ENCODE results near the gene MEA1.

- no peak for TF ChIP-seq CTCF (IDR thresholded peaks at IDR 0.05; ENCODE audit: low read depth, low read length)
- no peak for TF ChIP-seq EZH2phosphoT487 (IDR thresholded peaks at IDR 0.05; ENCODE audit: low read depth)
Measured at GRCh38 chr6:43016176-43016942, 2.6 kb upstream of the MEA1 start.
